GM19035 (cell line): ENCODE data around the gene MEF2C.

ENCODE experiments used
- ATAC-seq: cut with Tn5 transposase; IDR thresholded peaks from one replicate; pipeline ENCODE4 v1.9.1; 2021; ENCODE audit not compliant: unreplicated experiment

The MEF2C gene

GRCh38 chr5:88765171-88765570 is 117.8 kb downstream of the MEF2C start:
- ATAC-seq = no peak

GRCh38 chr5:88761939-88762338 is 121.0 kb downstream of the MEF2C start:
- ATAC-seq = no peak

GRCh38 chr5:88761269-88761850 is 121.6 kb downstream of the MEF2C start:
- peak; percentile 54 for ATAC-seq

GRCh38 chr5:88760527-88760926 is 122.5 kb downstream of the MEF2C start:
- no peak for ATAC-seq

GRCh38 chr5:88758591-88758990 is 124.4 kb downstream of the MEF2C start:
- ATAC-seq = no peak

GRCh38 chr5:88758184-88758583 is 124.8 kb downstream of the MEF2C start:
- no peak for ATAC-seq

GRCh38 chr5:88756953-88757352 is 126.0 kb downstream of the MEF2C start:
- no peak for ATAC-seq

- ATAC-seq = no peak
Observed at GRCh38 chr5:88748666-88749065, 134.3 kb downstream of the MEF2C start.

- ATAC-seq = peak; percentile 73
Observed at GRCh38 chr5:88746438-88746882, 136.5 kb downstream of the MEF2C start.

- no peak for ATAC-seq
Observed at GRCh38 chr5:88745093-88745696, 137.8 kb downstream of the MEF2C start.

GRCh38 chr5:88743231-88743834 is 139.7 kb downstream of the MEF2C start:
- ATAC-seq = no peak

- no peak for ATAC-seq
Observed at GRCh38 chr5:88741964-88742363, 141.0 kb downstream of the MEF2C start.

GRCh38 chr5:88740604-88741185 is 142.3 kb downstream of the MEF2C start:
- ATAC-seq = no peak

GRCh38 chr5:88736494-88736893 is 146.5 kb downstream of the MEF2C start:
- ATAC-seq = peak; percentile 26

GRCh38 chr5:88734983-88735382 is 148.0 kb downstream of the MEF2C start:
- peak; percentile 18 for ATAC-seq

GRCh38 chr5:88734191-88734640 is 148.8 kb downstream of the MEF2C start:
- peak; percentile 62 for ATAC-seq

- ATAC-seq = no peak
Observed at GRCh38 chr5:88732862-88733261, 150.1 kb downstream of the MEF2C start.

GRCh38 chr5:88732181-88732633 is 150.8 kb downstream of the MEF2C start:
- peak; percentile 44 for ATAC-seq

GRCh38 chr5:88729829-88730182 is 153.2 kb downstream of the MEF2C start:
- ATAC-seq = no peak

- peak; percentile 32 for ATAC-seq
Observed at GRCh38 chr5:88729084-88729828, 153.7 kb downstream of the MEF2C start.

- no peak for ATAC-seq
Observed at GRCh38 chr5:88727705-88728313, 155.2 kb downstream of the MEF2C start.
